Stimulated activated CD8-positive, alpha-beta memory T cell treated with anti-CD3 and anti-CD28 coated beads, Interleukin-4, amount 100 ng/mL, for 48 hours (primary cell): ENCODE measurements around the gene MR1.

Experiments
- DNase-seq: peaks from one replicate; pipeline ENCODE4 v3.0.0-alpha.2; 2020

The MR1 gene

DNA sequence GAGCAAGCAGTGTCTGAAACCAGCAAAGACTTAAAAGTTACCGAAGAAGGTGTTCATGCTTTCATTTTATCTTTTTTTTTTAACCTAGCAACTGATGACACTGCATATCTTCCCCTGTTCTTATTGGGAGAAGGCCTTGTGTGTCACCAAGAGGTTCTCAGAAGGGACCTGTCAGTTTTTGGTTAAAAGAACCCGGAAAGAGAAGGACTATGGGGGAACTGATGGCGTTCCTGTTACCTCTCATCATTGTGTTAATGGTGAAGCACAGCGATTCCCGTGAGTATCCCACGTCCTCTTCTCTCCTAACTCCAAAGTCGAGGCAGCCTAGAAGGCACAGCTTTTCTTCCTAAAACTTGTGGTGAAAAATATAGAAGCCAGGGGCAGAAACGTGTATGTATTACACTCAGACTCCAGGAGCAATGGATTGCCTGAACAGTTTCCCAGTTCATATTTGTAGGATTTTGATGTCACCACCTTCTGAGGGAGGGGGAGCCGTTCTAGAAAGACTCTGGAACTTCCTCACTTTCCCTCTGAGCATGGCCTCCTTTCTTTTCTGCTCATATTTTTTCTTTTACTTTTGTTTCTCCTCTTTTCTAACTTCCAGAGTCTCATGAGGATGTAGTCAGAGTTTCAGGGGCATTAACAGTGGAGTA lies at the start of gene MR1:
TSS of gene MR1 (plus strand) at position 185 of the 653 bp plus-strand sequence. CDS start at position 210, 25 bp downstream.
- no peak for DNase-seq

DNA sequence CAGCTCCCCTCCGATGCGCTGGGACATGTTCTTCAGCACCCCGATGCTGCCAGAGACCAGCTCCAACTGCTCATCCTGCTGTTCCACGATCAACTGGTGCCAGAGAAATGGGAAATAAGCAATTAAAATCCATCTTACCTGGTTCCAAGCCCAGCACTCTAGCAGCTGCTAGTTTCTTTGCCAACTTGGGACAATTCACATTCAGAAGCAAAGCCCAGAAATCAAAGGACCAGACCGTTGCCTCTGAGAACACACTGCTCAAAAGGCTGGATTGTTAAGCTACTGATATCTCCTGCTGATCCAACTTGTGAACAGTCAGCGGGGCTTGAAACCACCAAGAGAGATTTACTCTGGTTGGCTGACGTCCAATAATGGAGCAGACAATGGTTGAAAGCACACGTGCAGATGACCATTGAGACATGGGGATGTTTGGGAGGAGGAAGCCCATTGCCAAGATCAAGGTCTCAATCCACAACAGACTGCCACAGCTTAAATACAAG lies 45.5 kb upstream of the MR1 start:
- DNase-seq, result no peak

DNA sequence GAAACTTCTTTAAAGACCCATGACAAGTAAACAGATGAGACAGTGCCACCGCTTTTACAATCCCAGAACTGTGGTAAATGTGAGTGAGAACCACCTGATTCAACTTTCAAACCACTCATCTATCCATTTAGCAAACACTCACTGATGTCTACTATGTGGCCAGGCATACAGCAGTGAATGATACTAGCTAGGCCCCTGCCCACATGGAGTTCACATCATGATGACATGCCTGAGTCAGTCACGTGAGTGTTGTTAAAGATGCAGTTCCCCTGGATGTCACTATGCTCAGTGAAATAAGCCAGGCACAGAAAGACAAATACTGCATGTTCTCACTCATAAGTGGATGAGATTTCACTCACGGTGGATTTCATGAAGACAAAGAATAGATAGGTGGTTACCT lies 39.5 kb upstream of the MR1 start:
- DNase-seq, result peak; percentile 31

DNA sequence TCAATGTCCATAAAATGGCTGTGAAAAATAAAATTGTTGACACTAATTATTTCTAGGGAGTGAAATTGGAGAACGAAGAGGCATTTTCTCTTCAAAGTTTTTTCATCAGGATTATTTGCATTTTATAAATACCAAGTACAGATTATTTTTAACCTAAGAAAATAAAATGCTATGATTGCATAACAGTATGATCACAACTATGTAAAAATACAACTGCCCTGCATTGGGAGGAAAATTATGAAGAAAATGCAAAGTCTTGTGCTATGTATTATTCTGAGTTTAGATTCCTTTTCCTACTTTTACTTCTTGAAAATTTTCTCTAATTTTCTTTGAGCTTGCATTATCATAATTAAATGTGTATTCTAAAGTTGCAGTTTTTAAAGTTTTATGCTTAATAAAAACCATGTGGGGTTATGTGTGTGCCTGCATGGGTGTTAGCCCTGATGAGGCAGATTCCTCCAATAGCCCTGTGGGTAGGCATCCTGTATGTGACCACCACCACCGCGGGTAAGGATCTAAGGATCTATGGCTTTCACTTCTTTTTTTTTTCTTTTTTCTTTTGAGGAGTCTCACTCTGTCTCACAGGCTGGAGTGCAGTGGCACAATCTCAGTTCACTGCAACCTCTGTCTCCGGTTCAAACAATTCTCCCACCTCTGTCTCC lies 35.8 kb upstream of the MR1 start:
- DNase-seq, result no peak

DNA sequence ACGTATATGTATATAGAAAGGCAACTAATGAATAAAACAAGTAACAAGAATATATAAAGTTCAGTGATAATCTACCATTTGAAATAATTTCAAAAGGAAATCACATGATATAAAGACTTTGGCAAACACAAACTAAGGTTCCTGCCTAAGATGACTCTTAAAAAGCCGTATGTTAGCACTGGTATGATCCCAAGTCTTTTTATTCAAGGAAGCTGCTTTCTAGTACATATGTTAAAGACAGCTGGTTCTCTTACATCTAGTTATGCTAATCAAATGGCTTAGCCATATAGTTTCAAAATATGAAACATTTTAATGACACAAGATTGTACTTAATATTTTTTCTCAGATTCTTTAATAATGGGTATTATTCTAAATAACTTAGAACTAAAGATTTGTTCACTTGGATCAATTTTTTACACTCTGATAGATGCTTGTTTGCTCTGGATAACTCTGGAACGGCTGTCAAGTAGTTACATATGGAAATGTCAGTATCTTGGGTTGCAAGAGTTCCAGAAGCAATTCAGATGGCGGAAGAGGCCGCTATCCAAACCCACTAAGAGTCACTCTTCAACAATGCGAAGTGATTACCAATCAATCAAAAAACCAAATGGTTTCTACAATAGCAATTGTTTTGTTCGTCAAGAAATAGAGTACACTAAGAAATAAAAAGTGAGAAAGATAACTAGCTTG lies 32.5 kb upstream of the MR1 start:
- DNase-seq, result no peak

DNA sequence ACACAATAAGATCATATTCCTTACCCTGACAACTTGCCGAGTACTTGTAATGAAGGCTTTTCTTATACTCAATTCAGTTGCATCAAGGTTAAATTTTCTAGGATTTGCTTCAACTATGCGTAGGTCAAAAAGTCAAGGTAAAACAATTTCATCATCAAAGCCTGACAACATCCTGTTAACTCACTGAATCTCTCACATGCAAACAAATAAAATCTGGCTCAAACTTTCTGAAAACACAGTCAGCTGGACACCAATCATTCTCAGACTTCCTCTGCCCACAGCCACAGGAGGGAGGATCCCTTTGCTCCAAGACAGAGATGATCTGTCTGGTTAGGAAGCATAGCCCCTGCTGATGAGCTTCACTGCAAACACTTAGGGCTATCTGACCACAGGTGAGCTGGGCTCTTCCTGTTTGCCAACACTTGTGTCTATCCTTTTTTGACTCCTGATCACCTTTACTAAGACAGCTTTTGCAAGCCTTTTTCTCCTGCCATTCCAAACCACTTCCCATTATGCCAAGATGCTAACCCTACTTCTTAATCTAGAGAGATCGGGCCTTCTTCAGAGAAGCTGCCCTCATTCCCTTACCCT lies 31.1 kb upstream of the MR1 start:
- no peak for DNase-seq

DNA sequence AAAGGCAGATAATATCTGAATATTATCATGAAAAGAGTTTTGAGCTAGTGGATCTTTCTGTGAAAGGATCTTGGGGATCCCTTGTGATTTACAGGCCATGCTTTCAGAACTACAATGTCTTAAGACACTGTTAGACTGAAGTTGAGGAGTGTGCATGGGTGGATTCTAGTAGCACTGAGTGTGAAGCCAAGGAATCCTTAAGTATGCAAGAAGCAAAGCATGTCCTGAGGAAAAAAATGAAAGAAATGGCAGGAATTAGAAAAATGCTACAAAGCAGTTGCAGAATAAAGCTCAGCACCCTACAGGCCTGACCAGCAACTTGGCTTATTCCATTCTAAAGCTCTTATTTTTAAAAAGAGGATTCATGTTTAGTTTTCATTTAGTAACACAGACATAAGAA lies 23.0 kb upstream of the MR1 start:
- DNase-seq, result no peak

DNA sequence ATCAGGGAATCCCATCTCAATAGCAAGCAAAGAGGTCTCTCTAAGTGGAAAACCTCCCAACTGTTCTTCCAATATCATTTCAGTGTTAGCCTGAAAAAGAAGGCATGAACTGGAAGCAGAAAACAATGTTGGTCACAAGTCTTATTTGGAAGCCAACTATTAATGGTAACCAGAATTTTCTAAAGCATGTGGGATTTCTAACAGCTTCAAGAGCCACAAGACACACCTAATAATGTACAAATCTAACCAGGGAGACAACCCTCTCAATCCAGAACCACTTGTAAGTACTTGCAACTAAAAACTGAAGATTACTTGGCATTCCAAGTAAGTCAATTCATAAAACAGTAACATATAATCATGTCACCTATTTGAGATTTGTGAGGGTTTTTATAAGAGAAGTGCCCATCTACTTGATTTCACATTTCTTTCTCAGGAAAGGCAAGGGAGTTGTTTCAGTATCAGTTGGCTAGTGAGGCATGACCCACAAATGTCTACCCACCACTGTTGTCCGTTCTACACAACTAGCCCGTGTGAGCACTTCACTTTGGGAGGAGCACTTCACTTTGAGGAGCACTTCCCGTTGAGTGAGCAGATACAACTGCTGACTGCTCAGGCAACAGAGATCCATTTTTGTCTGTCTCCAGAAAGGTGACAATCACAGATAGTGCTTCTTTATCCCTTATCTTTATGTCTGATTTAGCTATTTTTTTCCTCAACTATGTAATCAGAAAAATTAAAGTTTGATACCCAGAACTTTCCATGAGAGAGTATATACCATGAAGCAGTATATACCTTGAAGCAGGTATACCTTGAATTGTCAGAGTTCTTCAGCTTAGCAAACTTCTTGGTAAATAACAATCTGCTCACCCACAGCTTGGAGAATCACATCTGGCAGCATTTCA lies 22.2 kb upstream of the MR1 start:
- DNase-seq, result no peak

DNA sequence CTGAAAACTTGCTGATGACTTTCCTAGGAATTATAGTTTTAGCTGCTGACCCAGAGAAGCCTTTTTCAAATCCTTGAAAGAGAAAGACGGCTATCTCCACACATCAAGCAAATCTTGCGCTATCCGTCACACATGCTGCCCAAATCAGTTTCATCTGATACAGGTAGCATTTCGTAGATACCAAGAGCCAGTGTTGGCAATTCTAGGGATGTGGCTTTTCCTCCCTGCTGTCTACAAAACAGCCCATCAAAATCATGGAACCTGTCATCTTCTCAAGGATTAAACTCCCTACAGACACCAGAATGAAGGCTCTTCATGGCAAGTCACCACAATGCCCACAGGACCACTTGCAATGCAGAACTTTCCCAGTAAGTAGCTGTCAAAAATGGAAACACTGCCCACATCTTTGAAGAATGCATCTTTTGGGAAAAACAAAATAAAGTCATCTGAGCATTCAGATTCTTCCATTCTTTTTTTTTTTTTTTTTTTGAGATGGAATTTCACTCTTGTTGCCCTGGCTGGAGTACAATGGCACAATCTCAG lies 21.5 kb upstream of the MR1 start:
- no peak for DNase-seq

DNA sequence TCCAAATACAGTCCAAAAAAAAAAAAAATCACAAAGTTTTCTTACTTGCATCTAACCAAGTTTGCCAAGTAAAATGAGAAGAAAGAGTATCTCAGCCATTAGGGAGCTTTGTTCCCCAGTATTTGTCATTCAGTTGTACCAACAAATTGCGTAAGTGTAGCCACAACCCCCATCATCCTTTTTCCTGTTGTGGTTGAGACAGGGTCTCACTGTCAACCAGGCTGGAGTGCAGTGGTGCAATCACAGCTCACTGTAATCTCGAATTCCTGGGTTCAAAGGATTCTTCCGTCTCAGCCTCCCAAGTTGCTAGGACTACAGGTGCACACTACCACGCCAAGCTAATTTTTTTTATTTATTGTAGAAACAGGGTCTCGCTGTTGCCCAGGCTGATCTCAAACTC lies 20.6 kb upstream of the MR1 start:
- no peak for DNase-seq

DNA sequence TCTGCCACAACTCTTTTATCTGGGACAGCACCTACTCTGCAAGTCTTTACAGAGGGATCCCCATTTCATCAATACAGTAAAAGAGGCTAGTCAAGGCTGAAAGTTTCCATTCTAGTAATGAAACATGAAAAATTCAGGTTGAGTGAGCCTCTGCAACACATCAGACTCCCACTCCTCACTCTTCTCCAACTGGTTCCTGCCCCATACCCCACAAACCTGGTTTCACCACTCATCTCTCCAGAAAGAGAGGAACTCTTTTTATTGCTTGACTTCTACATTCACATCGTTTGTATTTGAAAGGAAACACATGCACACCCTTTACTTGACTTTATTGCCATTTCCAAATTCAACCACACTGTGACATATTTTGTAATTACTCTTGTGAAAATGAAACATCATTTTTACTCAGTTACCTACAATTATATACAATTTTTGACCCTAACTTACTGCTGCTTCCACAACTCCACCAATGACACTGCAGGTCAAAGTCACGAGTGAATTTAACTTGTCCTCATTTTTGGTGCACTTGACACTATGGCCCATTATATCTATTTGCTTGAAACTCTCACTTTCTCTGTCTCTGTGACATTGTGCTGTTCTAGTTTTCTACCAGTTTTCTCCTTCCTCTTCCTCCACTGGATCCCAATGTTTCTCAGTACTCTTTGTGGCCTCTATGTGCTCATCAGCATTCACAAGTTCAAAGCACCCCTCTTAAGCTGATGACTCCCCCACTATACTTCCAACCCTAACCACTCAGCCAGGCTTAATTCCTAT lies 19.1 kb upstream of the MR1 start:
- peak; percentile 41 for DNase-seq

DNA sequence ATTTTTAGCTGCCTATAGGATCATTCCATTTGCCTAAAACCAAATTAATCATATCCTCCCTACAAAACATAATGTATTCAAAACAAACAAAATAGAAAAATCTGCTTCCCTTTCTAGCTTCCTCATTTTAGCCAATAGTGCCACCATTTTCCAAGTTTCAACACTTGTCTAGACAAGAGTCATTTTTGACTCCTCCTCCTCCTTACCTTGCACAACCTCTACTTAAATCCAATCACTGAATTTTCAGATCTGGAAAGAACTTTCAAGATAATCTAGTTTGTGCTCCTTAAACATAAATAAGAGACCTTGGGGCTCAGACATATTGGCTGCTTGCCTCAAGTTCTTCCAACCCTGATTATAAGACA lies 18.6 kb upstream of the MR1 start:
- DNase-seq, result no peak

DNA sequence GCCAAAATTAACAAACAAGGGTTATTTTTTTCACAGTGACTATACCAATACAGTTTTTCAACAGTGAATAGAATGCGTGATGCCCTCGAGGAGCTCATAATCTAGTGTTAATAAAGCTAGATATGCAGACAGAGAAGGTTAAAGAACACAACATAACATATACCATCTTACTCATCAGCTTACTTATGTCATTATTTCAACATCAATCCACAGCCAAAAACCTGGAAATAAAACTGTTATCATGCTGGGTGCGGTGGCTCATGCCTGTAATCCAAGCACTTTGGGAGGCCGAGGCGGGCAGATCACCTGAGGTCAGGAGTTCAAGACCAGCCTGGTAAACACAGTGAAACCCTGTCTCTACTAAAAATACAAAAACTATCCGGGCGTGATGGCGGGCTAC lies 17.2 kb upstream of the MR1 start:
- DNase-seq, result no peak

DNA sequence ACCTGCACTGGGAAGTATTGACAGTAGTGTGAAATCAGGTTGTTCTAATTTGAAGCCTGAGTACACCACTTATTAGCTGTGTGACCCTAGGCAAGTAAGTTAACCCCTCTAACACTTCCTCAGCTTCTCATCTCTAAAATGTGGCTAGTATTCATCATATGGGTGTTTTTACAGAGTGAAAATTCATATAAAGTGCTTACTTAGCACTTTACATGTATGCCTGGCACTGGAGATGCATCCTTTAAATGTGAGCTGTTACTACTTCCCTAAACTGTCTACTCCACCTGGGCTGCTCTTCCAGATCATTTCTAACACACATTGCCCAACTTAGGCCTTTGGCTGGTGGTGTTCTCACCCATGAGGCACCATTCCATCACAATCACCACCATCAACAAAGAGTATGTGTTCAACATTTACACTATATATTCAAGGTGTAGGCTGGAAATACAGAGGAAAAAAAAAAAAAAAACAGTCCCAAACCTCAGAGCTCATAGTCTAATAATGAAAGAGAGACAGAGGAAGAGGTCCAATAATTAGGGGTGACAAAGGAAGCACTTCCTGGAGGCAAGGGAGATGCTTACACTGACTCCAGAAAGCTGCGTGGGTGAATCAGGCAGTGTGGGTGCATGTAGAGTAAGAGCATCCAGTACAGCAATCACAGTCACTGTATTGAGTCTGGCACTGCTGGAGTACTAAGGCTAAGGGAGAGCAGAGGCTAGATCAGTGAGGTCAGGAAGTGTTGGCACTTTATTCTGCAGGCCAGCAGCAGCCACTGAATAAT lies 14.7 kb upstream of the MR1 start:
- DNase-seq, result no peak

DNA sequence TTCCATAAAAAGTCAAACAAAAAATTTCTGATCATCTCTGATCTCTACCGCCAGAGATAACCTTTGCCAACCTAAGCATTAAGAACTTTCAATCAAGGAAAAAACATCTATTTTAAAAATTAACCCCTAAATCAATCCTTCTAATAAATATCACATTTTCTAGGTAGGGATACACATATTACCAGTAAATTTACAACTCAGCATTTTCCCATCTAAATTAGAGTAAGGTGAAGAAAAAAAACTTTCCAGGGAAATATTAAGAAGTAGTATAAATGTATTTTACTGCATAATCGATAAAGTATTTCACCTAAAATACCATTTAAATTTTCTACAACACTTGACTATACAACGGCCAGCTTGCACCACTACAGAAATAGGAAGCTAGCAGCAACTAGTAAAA lies 12.6 kb upstream of the MR1 start:
- DNase-seq, result no peak

DNA sequence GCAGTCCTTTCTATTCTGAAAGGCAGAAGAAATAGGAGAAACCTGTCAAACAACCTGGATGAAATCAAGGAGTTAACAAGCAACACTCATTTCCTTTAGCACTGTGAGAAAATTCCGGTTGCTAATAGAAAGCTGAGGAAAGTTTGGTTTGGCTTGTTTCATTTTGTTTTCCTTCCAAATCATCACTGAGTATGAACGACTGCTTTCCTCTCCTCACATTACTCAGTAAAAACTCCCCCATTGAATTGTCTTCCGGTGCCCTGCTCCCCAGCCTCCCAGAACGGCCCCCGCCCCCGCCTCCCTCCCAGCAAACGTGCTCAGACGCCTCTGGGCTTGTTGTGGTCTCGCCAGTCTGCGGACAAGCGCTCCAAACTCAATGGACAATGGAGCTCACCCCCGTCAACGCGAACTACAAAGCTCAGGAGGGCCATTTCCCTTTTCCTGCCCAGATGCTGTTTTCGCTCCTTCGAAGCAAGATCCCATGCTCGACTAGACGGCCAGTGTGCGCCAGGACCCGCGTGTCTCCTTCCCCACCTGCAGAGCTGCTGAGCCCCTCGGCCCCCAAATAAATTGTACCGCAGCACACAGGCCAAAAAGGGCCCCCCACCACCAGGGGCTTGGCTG lies 11.9 kb upstream of the MR1 start:
- DNase-seq, result peak; percentile 76

DNA sequence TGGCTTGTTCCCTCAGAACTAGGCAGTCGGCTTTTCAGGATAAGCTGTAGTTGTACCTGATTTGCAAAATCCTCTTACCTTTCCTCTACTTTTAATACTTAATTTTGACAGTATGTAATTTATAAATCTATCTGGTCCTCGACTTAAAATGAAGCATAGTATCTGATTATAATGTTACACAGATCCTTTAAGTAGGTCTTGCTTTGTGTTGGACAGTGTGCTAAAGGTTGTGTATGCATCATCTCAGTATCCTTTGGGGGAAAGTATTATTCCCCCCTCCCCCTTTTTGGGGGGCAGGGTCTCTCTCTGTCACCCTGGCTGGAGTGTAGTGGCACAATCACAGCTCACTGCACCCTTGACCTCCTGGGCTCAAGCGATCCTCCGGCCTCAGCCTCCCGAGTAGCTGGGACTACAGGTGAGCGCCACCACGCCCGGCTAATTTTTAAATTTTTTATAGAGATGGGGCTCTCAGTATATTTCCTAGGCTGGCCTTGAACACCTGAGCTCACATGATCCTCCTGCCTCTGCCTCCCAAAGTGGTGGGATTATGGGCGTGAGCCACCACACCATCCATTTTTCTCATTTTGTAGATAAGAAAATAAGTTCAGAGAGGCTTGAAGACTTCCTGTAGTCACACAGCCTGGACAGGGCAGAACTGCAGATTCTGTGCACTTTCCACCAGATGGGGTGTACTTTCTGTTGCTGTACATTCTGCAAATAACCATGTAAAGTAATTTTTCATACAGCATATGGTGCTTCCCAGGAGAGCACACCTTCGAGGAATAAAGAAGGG lies 10.3 kb upstream of the MR1 start:
- peak; percentile 21 for DNase-seq

DNA sequence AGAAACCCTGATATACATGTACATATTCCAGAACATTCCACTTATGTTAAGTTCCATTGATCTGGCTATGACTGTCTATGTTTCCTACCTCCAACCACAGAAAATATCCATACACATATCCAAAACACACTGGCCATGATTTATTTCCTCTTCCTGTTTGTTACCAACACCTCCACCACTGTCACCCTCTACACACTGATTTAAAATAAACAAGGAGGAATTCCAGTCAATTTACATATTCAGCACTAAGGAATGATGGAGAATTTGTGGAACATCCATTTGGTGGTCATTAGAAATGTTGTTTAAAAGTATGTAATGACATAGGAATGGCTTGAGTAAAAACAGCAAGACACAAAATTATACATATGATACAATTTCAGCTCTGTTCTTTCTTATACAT lies 5.6 kb upstream of the MR1 start:
- no peak for DNase-seq

DNA sequence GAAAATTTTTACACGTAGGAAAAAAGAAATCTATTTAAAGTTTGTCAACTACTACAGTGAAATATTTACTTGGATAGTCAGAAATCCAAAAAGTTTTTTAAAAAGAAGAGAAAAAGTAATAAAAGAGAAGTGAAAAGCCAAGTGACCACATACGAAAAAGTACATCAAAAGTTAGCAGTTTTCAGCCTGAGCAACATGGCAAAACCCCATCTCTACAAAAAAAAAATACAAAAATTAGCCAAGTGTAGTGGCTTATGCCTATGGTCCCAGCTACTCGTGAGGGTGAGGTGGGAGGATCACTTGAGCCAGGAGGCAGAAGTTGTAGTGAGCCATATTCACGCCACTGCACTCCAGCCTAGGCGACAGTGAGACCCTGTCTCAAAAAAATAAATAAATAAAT lies 5.2 kb upstream of the MR1 start:
- no peak for DNase-seq

DNA sequence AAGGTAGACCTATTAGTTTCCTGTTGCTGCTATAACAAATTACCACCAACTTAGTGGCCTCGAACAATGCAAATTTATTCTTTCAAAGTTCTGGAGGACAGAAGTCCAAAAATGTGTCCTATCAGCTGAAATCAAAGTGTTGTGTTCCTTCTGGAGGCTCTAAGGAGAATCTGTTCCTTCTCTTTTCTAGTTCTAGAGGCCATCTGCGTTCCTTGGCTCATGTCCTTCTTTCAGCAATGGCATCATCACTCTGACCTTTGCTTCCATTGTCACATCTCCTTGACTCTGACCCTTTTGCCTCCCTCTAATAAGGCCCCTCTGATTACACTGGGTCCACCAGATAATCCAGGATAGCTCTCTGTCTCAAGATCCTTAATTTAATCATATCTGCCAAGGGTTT lies 1.2 kb upstream of the MR1 start:
- no peak for DNase-seq
